ENCODE results near the gene DMRT3.
A peak's percentile ranks its signal among the peaks of the same experiment; 100 is the strongest.

DMRT3 gene

GRCh38 chr9:976258-976942 lies at the start of gene DMRT3:
Gene DMRT3 (plus strand): TSS chr9:976655. CDS start chr9:977002, 347 bp downstream.
- H3K4me3 ChIP-seq (replicated peaks; ENCODE audit: low read depth, low read length): no peak within 1 kb of the TSS
- no peak for DNase-seq (ENCODE audit: extremely low read depth, insufficient read length)
- H3K27me3 ChIP-seq (replicated peaks; ENCODE audit: control insufficient read depth, insufficient read depth, low read length): peaks cover 7% of the 10 kb centered on the region
- no peaks in the 10 kb centered on the region for H3K36me3 ChIP-seq (ENCODE audit: control insufficient read depth, insufficient read depth, low read length)
- peak; percentile 8 for TF ChIP-seq CTCF (IDR thresholded peaks at IDR 0.05; ENCODE audit: insufficient read depth, low read length, poor library complexity, severe bottlenecking)

GRCh38 chr9:926976-927375 lies 49.5 kb upstream of the DMRT3 start:
- no peaks in the 10 kb centered on the region for H3K36me3 ChIP-seq (ENCODE audit: control insufficient read depth, insufficient read depth, low read length)
- no peaks in the 10 kb centered on the region; the same call in 1 of the 2 replicates for H3K27me3 ChIP-seq (replicated peaks; ENCODE audit: control insufficient read depth, insufficient read depth, low read length)
- no peak for TF ChIP-seq CTCF (IDR thresholded peaks at IDR 0.05; ENCODE audit: insufficient read depth, low read length, poor library complexity, severe bottlenecking)
- no peak overlapping the region for H3K4me3 ChIP-seq (replicated peaks; ENCODE audit: low read depth, low read length)
- DNase-seq (ENCODE audit: extremely low read depth, insufficient read length): no peak

GRCh38 chr9:928363-929042 lies 48.0 kb upstream of the DMRT3 start:
- H3K27me3 ChIP-seq (replicated peaks; ENCODE audit: control insufficient read depth, insufficient read depth, low read length): no peaks in the 10 kb centered on the region; the same call in 1 of the 2 replicates
- TF ChIP-seq CTCF (IDR thresholded peaks at IDR 0.05; ENCODE audit: insufficient read depth, low read length, poor library complexity, severe bottlenecking): peak; percentile 67
- no peaks in the 10 kb centered on the region for H3K36me3 ChIP-seq (ENCODE audit: control insufficient read depth, insufficient read depth, low read length)
- no peak for DNase-seq (ENCODE audit: extremely low read depth, insufficient read length)
- no peak overlapping the region for H3K4me3 ChIP-seq (replicated peaks; ENCODE audit: low read depth, low read length)

GRCh38 chr9:929719-930118 lies 46.7 kb upstream of the DMRT3 start:
- no peak overlapping the region for H3K4me3 ChIP-seq (replicated peaks; ENCODE audit: low read depth, low read length)
- TF ChIP-seq CTCF (IDR thresholded peaks at IDR 0.05; ENCODE audit: insufficient read depth, low read length, poor library complexity, severe bottlenecking): no peak

GRCh38 chr9:933356-933755 lies 43.1 kb upstream of the DMRT3 start:
- Histone ChIP-seq H3K27me3 (replicated peaks; ENCODE audit: control insufficient read depth, insufficient read depth, low read length) (no peaks in the 10 kb centered on the region; the same call in 1 of the 2 replicates), H3K36me3 (ENCODE audit: control insufficient read depth, insufficient read depth, low read length) (no peaks in the 10 kb centered on the region), H3K4me3 (replicated peaks; ENCODE audit: low read depth, low read length) (no peak overlapping the region)
- TF ChIP-seq CTCF (IDR thresholded peaks at IDR 0.05; ENCODE audit: insufficient read depth, low read length, poor library complexity, severe bottlenecking): no peak
- no peak for DNase-seq (ENCODE audit: extremely low read depth, insufficient read length)

More at GRCh38 chr9:929719-930118, 46.7 kb upstream of the DMRT3 start:
- Histone ChIP-seq H3K36me3 (ENCODE audit: control insufficient read depth, insufficient read depth, low read length) (no peaks in the 10 kb centered on the region), H3K27me3 (replicated peaks; ENCODE audit: control insufficient read depth, insufficient read depth, low read length) (no peaks in the 10 kb centered on the region; the same call in 1 of the 2 replicates)
- DNase-seq (ENCODE audit: extremely low read depth, insufficient read length): no peak

Measured in GM06990 (cell line).